NCI-H2107 treated with DMSO at 0.1 percent for 48 hours (cell line): ENCODE data around the gene UNKL.
"Not testable (repeated sequence)": the region's sequence is repeated elsewhere in the genome, so short reads cannot be mapped to it uniquely, and the experiment has no call there.

Experiments
- DNase-seq: peaks from one replicate; lab custom pipeline; 2025; ENCODE audit not compliant: unreplicated experiment; lab: John Stamatoyannopoulos, UW

UNKL gene

GRCh38 chr16:1446296-1447080, 32.0 kb upstream of the UNKL start:
- DNase-seq: no peak

GRCh38 chr16:1445518-1446203, 31.2 kb upstream of the UNKL start:
- no peak for DNase-seq

GRCh38 chr16:1444730-1445517, 30.4 kb upstream of the UNKL start:
- no peak for DNase-seq

- no peak for DNase-seq
Observed at GRCh38 chr16:1443980-1444729, 29.7 kb upstream of the UNKL start, which contains the start of gene CCDC154. TSS of gene CCDC154 (minus strand) at chr16:1444556. CDS start at chr16:1444322, 234 bp downstream.

- DNase-seq: no peak
Observed at GRCh38 chr16:1443403-1443973, 29.0 kb upstream of the UNKL start.

GRCh38 chr16:1442697-1443096, 28.2 kb upstream of the UNKL start:
- DNase-seq: no peak

GRCh38 chr16:1441391-1441829, 26.9 kb upstream of the UNKL start:
- no peak for DNase-seq

GRCh38 chr16:1439699-1440074, 25.2 kb upstream of the UNKL start:
- DNase-seq: not testable (repeated sequence)

- DNase-seq: no peak
Observed at GRCh38 chr16:1439058-1439698, 24.7 kb upstream of the UNKL start.

- no peak for DNase-seq
Observed at GRCh38 chr16:1438229-1439057, 23.9 kb upstream of the UNKL start.

- no peak for DNase-seq
Observed at GRCh38 chr16:1437606-1438005, 23.1 kb upstream of the UNKL start.

- DNase-seq: no peak
Observed at GRCh38 chr16:1436731-1437355, 22.3 kb upstream of the UNKL start.

GRCh38 chr16:1435921-1436697, 21.6 kb upstream of the UNKL start:
- no peak for DNase-seq

GRCh38 chr16:1434644-1435592, 20.4 kb upstream of the UNKL start:
- DNase-seq: no peak

GRCh38 chr16:1433756-1434155, 19.3 kb upstream of the UNKL start:
- DNase-seq: no peak

- DNase-seq: no peak
Observed at GRCh38 chr16:1433263-1433560, 18.7 kb upstream of the UNKL start.
